PFSK-1 (cell line): ENCODE data around the gene DGCR6.

ENCODE experiments used
- POLR2AphosphoS5 ChIP-seq: IDR thresholded peaks from 2 replicates; pipeline ENCODE4 v1.6.1; 2012; ENCODE audit warnings: low read depth, mild to moderate bottlenecking, control low read depth, low read length, moderate library complexity
- REST ChIP-seq, 2 experiments: IDR thresholded peaks; 2 replicates each; pipeline versions ENCODE4 v1.6.1 to v1.8.0; 2011 to 2012; ENCODE audit warnings: low read depth in 2 of 2, low read length in 2 of 2, control low read depth in 1 of 2, inconsistent platforms in 1 of 2, mild to moderate bottlenecking in 1 of 2, moderate library complexity in 1 of 2; ENCODE audit not compliant: insufficient read depth in 1 of 2

DNA sequence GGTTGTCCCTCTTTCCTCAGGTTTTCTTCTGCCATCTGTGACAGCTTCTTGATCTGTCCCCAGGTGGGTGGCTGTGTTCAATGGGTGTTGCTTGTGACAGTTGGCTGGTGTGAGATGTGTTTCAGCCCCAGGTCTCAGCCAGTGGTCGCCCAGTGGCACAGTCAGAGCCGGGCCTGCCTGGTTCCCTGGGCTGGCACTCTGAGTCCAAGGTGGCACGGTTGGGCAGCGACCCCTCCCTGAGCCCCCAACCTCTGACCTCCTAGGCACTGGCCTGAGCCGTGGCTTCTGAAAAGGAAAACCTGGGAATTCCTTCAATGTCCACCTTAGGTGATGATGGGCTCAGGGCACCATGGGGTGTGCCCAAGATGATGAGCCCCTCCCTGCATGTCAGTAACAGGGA is 44.0 kb downstream of the DGCR6 start:
- TF ChIP-seq POLR2AphosphoS5 (no peak), REST (IDR thresholded peaks at IDR 0.05; ENCODE audit: insufficient read depth in 1 of 2, low read depth in 2 of 2, low read length in 2 of 2) (no peak)
